Ishikawa (cell line): Measurements from ENCODE around the gene HSP90AB1.

Source experiments
- CEBPB ChIP-seq: IDR thresholded peaks from 2 replicates; pipeline ENCODE4 v1.6.1; 2012
- CREB1 ChIP-seq: IDR thresholded peaks from 2 replicates; pipeline ENCODE4 v1.6.1; 2012; ENCODE audit warnings: low read depth
- EGR1 ChIP-seq: IDR thresholded peaks from 2 replicates; pipeline ENCODE4 v1.6.1; 2012
- EP300 ChIP-seq: IDR thresholded peaks from 2 replicates; pipeline ENCODE4 v1.6.1; 2012; ENCODE audit warnings: borderline replicate concordance
- FOXM1 ChIP-seq: IDR thresholded peaks from 2 replicates; pipeline ENCODE4 v1.6.1; 2012; ENCODE audit warnings: low read depth, borderline replicate concordance
- NFIC ChIP-seq: IDR thresholded peaks from 2 replicates; pipeline ENCODE4 v1.6.1; 2012
- RAD21 ChIP-seq: IDR thresholded peaks from 2 replicates; pipeline ENCODE4 v1.6.1; 2012; ENCODE audit warnings: low read depth
- TAF1 ChIP-seq: IDR thresholded peaks from 2 replicates; pipeline ENCODE4 v1.6.1; 2012; ENCODE audit warnings: low read depth, mild to moderate bottlenecking
- TCF12 ChIP-seq: IDR thresholded peaks from 2 replicates; pipeline ENCODE4 v1.6.1; 2012; ENCODE audit warnings: low read depth
- TEAD4 ChIP-seq: IDR thresholded peaks from 2 replicates; pipeline ENCODE4 v1.6.1; 2012
- YY1 ChIP-seq: IDR thresholded peaks from 2 replicates; pipeline ENCODE4 v1.6.1; 2012; ENCODE audit warnings: low read depth
- ZBTB7A ChIP-seq: IDR thresholded peaks from 2 replicates; pipeline ENCODE4 v1.6.1; 2012; ENCODE audit warnings: low read depth
- TF ChIP-seq, protein P1 (sequence below): IDR thresholded peaks from 2 replicates; pipeline ENCODE4 v1.6.1; 2012
- TF ChIP-seq, protein P2 (sequence below): IDR thresholded peaks from 2 replicates; pipeline ENCODE4 v1.6.1; 2012
- TF ChIP-seq, protein P3 (sequence below): IDR thresholded peaks from 2 replicates; pipeline ENCODE4 v1.6.1; 2012; ENCODE audit warnings: low read depth, mild to moderate bottlenecking

Gene HSP90AB1

DNA sequence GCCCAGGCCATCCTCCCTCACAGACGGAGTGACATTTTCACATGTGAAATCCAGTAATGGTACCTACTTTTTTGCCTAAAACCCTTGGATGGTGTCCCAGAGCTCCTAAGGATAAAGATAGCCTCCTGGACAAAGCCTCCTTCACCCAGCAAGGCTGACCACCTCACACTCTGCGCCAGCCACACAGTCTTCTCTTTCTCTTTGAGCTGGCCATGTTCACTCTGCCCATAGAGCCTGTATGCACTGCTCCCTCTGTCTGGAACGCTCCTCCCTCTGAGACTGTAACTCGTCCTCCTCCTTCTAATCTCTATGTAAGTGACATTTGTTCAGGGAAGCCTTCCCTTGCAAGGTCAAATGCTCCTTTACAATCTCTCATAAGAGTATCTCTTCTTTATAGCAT is 38.0 kb downstream of the HSP90AB1 start:
- TF ChIP-seq FOXM1 (no peak), TCF12 (no peak), TAF1 (no peak), ZBTB7A (no peak), EP300 (no peak), NFIC (no peak), CEBPB (no peak), RAD21 (no peak), YY1 (no peak), TEAD4 (no peak), CREB1 (no peak), EGR1 (no peak)
- TF ChIP-seq, protein P1, sequence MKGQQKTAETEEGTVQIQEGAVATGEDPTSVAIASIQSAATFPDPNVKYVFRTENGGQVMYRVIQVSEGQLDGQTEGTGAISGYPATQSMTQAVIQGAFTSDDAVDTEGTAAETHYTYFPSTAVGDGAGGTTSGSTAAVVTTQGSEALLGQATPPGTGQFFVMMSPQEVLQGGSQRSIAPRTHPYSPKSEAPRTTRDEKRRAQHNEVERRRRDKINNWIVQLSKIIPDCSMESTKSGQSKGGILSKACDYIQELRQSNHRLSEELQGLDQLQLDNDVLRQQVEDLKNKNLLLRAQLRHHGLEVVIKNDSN = no peak
- TF ChIP-seq, protein P2, sequence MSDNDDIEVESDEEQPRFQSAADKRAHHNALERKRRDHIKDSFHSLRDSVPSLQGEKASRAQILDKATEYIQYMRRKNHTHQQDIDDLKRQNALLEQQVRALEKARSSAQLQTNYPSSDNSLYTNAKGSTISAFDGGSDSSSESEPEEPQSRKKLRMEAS = no peak
- TF ChIP-seq, protein P3, sequence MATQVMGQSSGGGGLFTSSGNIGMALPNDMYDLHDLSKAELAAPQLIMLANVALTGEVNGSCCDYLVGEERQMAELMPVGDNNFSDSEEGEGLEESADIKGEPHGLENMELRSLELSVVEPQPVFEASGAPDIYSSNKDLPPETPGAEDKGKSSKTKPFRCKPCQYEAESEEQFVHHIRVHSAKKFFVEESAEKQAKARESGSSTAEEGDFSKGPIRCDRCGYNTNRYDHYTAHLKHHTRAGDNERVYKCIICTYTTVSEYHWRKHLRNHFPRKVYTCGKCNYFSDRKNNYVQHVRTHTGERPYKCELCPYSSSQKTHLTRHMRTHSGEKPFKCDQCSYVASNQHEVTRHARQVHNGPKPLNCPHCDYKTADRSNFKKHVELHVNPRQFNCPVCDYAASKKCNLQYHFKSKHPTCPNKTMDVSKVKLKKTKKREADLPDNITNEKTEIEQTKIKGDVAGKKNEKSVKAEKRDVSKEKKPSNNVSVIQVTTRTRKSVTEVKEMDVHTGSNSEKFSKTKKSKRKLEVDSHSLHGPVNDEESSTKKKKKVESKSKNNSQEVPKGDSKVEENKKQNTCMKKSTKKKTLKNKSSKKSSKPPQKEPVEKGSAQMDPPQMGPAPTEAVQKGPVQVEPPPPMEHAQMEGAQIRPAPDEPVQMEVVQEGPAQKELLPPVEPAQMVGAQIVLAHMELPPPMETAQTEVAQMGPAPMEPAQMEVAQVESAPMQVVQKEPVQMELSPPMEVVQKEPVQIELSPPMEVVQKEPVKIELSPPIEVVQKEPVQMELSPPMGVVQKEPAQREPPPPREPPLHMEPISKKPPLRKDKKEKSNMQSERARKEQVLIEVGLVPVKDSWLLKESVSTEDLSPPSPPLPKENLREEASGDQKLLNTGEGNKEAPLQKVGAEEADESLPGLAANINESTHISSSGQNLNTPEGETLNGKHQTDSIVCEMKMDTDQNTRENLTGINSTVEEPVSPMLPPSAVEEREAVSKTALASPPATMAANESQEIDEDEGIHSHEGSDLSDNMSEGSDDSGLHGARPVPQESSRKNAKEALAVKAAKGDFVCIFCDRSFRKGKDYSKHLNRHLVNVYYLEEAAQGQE = no peak

DNA sequence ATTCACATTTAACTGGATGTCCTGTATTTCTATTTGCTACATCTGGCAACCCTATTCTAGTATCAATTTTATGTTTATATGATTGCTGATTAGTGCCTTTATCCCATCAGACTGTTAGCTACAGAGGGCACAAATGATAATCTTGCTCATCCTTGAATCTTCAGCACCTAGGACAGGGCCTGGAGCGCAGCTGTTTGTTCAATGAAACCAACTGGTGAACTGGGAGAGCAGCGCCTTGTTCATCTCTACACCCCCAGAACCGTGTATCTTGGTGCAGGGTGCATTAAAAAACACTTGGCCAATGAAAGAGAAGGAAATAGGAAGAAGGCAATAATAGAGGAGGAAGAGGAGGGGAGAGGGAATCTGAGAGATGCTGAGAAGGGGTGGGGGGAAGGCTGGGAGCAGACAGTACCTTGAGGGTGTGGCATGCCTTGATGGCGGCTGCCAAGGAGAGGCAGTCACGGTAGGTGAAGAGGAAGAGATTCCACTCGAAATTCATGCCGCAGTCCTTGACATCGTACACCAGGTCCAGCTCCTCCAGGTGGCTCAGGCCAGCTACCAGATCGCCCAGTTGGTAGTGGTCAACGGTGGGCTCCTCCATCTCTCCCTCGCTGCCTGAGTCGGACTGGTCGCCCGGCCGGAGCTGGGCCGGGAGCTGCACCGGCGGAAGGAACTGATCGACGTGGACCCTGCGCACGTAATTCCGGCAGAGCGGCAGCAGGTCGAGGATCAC is 38.8 kb downstream of the HSP90AB1 start:
- TF ChIP-seq CREB1 (no peak), EGR1 (no peak)
- TF ChIP-seq, protein P3 = peak; percentile 90

DNA sequence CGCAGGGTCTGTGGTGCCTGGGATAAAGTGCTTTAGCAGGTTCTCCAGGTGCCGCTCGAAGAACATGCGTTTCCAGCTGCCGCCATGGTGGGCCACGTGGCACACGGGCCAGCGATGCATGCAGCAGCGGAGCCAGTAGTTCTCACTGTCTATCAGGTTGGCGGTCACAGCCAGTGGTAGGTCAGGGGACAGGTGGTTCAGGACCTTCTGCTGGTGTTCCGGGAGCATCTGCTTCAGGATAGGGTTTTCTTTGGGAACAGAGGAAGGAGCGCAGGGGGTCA is 39.3 kb downstream of the HSP90AB1 start:
- TF ChIP-seq, protein P3 = no peak
- TF ChIP-seq EGR1 (no peak), FOXM1 (no peak), CREB1 (no peak), ZBTB7A (no peak), NFIC (no peak), TCF12 (no peak), RAD21 (no peak), TEAD4 (no peak)
- TF ChIP-seq, protein P2 = no peak

DNA sequence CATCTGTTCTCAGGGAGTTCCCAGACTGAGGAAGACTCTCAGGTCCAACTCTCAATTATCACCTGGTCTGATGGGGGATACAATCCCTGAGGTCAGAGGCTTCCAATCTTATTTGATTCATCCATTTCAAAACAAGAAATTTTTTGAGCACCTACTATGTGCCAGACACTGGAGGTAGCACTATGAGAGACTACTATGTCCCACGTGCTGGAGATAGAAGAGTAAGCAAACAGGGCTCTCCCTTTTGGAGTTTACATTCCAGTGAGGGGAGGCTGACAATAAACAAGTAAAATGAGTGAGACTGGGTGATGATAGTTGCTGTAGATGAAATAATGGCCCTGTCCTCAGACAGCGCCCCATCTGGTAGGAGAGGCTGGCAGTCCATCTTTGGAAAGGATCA is 39.8 kb downstream of the HSP90AB1 start:
- TF ChIP-seq EP300 (no peak), TEAD4 (no peak), ZBTB7A (no peak)
- TF ChIP-seq, protein P2 = no peak
- TF ChIP-seq, protein P1 = no peak

DNA sequence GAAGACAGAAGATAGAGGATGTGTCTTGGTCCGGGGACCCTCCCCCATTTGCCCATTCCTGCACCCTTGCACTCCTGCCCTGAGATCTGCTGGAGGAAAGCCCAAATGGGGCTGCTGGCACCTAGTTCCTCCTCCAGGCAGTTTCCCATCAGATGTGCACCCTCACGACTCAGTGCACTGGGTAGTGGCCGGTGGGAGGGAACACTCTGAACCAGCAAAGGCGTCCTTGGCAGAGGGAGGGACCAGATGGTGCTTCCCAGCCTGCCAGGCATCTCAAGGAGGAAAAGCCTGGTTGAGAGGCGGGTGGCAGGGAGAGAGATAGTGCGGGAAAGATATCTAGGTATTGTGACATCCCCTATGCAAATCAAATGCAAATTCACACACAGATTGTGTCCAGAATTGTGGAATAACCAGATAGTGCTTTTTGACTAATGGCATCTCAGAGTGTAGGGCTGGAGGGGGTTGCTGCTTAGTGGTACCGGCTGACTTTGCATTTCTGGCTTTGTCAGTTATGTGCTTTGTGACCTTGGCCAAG is 42.9 kb downstream of the HSP90AB1 start:
- TF ChIP-seq TAF1 = no peak
- TF ChIP-seq ZBTB7A = no peak
- no peak for TF ChIP-seq TEAD4
- no peak for TF ChIP-seq NFIC
- TF ChIP-seq RAD21 = no peak
- TF ChIP-seq EGR1 = no peak
- no peak for TF ChIP-seq CREB1
- no peak for TF ChIP-seq TCF12
- no peak for TF ChIP-seq EP300
- no peak for TF ChIP-seq YY1
